ENCODE data around the gene DEFB131B.
"Not testable (repeated sequence)": the region's sequence is repeated elsewhere in the genome, so short reads cannot be mapped to it uniquely, and the experiment has no call there.

DEFB131B gene

GRCh38 chr11:71878059-71878458 lies at the start of gene DEFB131B:
TSS of gene DEFB131B (plus strand) at chr11:71878453. CDS start at chr11:71878453, 0 bp downstream.
- DNase-seq = not testable (repeated sequence)

- not testable (repeated sequence) for DNase-seq
Measured at GRCh38 chr11:71829247-71829646, 49.0 kb upstream of the DEFB131B start.

- not testable (repeated sequence) for DNase-seq
Measured at GRCh38 chr11:71829686-71830085, 48.6 kb upstream of the DEFB131B start.

GRCh38 chr11:71832811-71833210 lies 45.4 kb upstream of the DEFB131B start, which contains the start of gene DEFB108B:
TSS of gene DEFB108B (plus strand) at chr11:71833200. CDS start at chr11:71833200, 0 bp downstream.
- not testable (repeated sequence) for DNase-seq

GRCh38 chr11:71842720-71843119 lies 35.5 kb upstream of the DEFB131B start:
- DNase-seq = not testable (repeated sequence)

GRCh38 chr11:71843355-71843754 lies 34.9 kb upstream of the DEFB131B start:
- DNase-seq = not testable (repeated sequence)

GRCh38 chr11:71843858-71844257 lies 34.4 kb upstream of the DEFB131B start:
- no peak for DNase-seq

GRCh38 chr11:71853895-71854294 lies 24.4 kb upstream of the DEFB131B start:
- not testable (repeated sequence) for DNase-seq

- not testable (repeated sequence) for DNase-seq
Measured at GRCh38 chr11:71855880-71856279, 22.4 kb upstream of the DEFB131B start.

GRCh38 chr11:71860835-71861234 lies 17.4 kb upstream of the DEFB131B start:
- not testable (repeated sequence) for DNase-seq

- not testable (repeated sequence) for DNase-seq
Measured at GRCh38 chr11:71863978-71864627, 14.2 kb upstream of the DEFB131B start.

- DNase-seq = not testable (repeated sequence)
Measured at GRCh38 chr11:71867209-71867608, 11.0 kb upstream of the DEFB131B start.

GRCh38 chr11:71869931-71870330 lies 8.3 kb upstream of the DEFB131B start:
- DNase-seq = not testable (repeated sequence)

- not testable (repeated sequence) for DNase-seq
Measured at GRCh38 chr11:71870661-71871060, 7.6 kb upstream of the DEFB131B start.

- not testable (repeated sequence) for DNase-seq
Measured at GRCh38 chr11:71876262-71876661, 2.0 kb upstream of the DEFB131B start.

GRCh38 chr11:71885806-71886205 lies 7.6 kb downstream of the DEFB131B start:
- DNase-seq = not testable (repeated sequence)

GRCh38 chr11:71888335-71889010 lies 10.2 kb downstream of the DEFB131B start:
- DNase-seq = not testable (repeated sequence)

- not testable (repeated sequence) for DNase-seq
Measured at GRCh38 chr11:71889181-71889872, 11.1 kb downstream of the DEFB131B start.

GRCh38 chr11:71895961-71896360 lies 17.7 kb downstream of the DEFB131B start:
- no peak for DNase-seq

- DNase-seq = not testable (repeated sequence)
Measured at GRCh38 chr11:71901137-71901536, 22.9 kb downstream of the DEFB131B start.

GRCh38 chr11:71908218-71908617 lies 30.0 kb downstream of the DEFB131B start:
- DNase-seq = no peak

- DNase-seq = not testable (repeated sequence)
Measured at GRCh38 chr11:71910775-71911174, 32.5 kb downstream of the DEFB131B start.

GRCh38 chr11:71911321-71911985 lies 33.2 kb downstream of the DEFB131B start:
- peak; percentile 56 for DNase-seq
